OCI-LY7 (cell line): ENCODE measurements around the gene FAM193A. TPM values are rescaled to one million over a fixed set of nuclear protein-coding genes. Genes with fewer than 3 reads are reported as not detected.

Experiments used
- BruUV-seq: library from RNA; stranded (reverse); fragments of 400-500 nt; replicated peaks from 2 replicates; lab custom pipeline; 2021; lab: Mats Ljungman, UMichigan
- CTCF ChIA-PET: fragments of 300-600 bp; sonication (Branson Sonifier 250); formaldehyde crosslinking; loops from one replicate; lab custom pipeline; 2022; ENCODE audit warnings: antibody characterized with exemption; ENCODE audit not compliant: unreplicated experiment; lab: Charles Lee
- POLR2A ChIA-PET: fragments of 300-600 bp; sonication (Branson Sonifier 250); formaldehyde crosslinking; loops from one replicate; lab custom pipeline; 2022; ENCODE audit warnings: antibody characterized with exemption; lab: Charles Lee
- DNase-seq: peaks from one replicate; pipeline ENCODE4 v3.0.0-alpha.2; 2015; ENCODE audit warnings: low spot score
- H2AFZ ChIP-seq: fragments of 200-600 bp; sonication (generic), shearing (Covaris generic); 2 replicates; pipeline ENCODE4 v1.6.1; 2014; ENCODE audit warnings: mild to moderate bottlenecking, antibody characterized with exemption, low read length, moderate library complexity
- H3K27ac ChIP-seq: fragments of 200-600 bp; sonication (generic); 2 replicates; pipeline ENCODE4 v1.5.1; 2014; ENCODE audit warnings: mixed run types, low read depth, mild to moderate bottlenecking, moderate library complexity, low read length, inconsistent platforms; ENCODE audit not compliant: poor library complexity, severe bottlenecking
- H3K36me3 ChIP-seq: fragments of 200-600 bp; sonication (generic); 2 replicates; pipeline ENCODE4 v1.6.1; 2014; ENCODE audit warnings: mild to moderate bottlenecking, antibody characterized with exemption, low read length, moderate library complexity, mixed read lengths; ENCODE audit not compliant: insufficient read depth
- H3K4me1 ChIP-seq: fragments of 200-600 bp; sonication (generic); 2 replicates; pipeline ENCODE4 v1.5.1; 2014; ENCODE audit warnings: mild to moderate bottlenecking, low read length; ENCODE audit not compliant: insufficient read depth, poor library complexity, severe bottlenecking
- H3K4me2 ChIP-seq: fragments of 200-600 bp; sonication (generic); 2 replicates; pipeline ENCODE4 v1.6.1; 2014; ENCODE audit warnings: mild to moderate bottlenecking, low read length
- H3K4me3 ChIP-seq: fragments of 200-600 bp; sonication (generic); 2 replicates; pipeline ENCODE4 v1.5.1; 2014; ENCODE audit warnings: mild to moderate bottlenecking, low read depth, low read length; ENCODE audit not compliant: poor library complexity, severe bottlenecking
- H3K79me2 ChIP-seq: fragments of 200-600 bp; sonication (generic); 2 replicates; pipeline ENCODE4 v1.6.1; 2016; ENCODE audit warnings: low read depth, mild to moderate bottlenecking, low read length, moderate library complexity, mixed read lengths; ENCODE audit not compliant: insufficient read depth
- H3K9me2 ChIP-seq: fragments of 200-600 bp; sonication (generic); 2 replicates; pipeline ENCODE4 v1.6.1; 2016; ENCODE audit warnings: mild to moderate bottlenecking, low read length, mixed read lengths; ENCODE audit not compliant: insufficient read depth
- H3K9me3 ChIP-seq: fragments of 200-600 bp; sonication (generic); 2 replicates; pipeline ENCODE4 v1.6.1; 2014; ENCODE audit warnings: mild to moderate bottlenecking, mixed run types, low read length, mixed read lengths
- H4K20me1 ChIP-seq: fragments of 200-600 bp; sonication (generic); 2 replicates; pipeline ENCODE4 v1.6.1; 2014; ENCODE audit warnings: mild to moderate bottlenecking, antibody characterized with exemption, low read length, moderate library complexity, mixed read lengths; ENCODE audit not compliant: insufficient read depth
- CTCF ChIP-seq: fragments of 200-600 bp; sonication (generic); conservative IDR thresholded peaks from 2 replicates; pipeline ENCODE4 v1.5.1; 2014; ENCODE audit warnings: mild to moderate bottlenecking, antibody characterized with exemption, low read length, moderate library complexity, mixed read lengths
- EZH2phosphoT487 ChIP-seq: fragments of 200-600 bp; sonication (generic); IDR thresholded peaks from 2 replicates; pipeline ENCODE4 v1.6.1; 2018; ENCODE audit warnings: low read depth, borderline replicate concordance, mild to moderate bottlenecking, mixed run types, antibody characterized with exemption, low read length, moderate library complexity, mixed read lengths
- intact Hi-C: fragments of 100-400 bp; cut with micrococcal nuclease; formaldehyde crosslinking; loops from one replicate; pipeline ENCODE4 v1.10.0; 2022; ENCODE audit not compliant: unreplicated experiment
- total RNA-seq, 2 experiments: library from RNA; depleted of rRNA in 1 of 2; stranded (reverse); fragments of >200 nt in 1 of 2; shearing (Covaris generic) in 1 of 2; gene quantifications; 2 replicates each; pipeline ENCODE4 v1.2.3, GENCODE V29; 2014 to 2022

FAM193A gene
- total RNA-seq, 2 experiments from 2014 or later: 17.8 to 36.7 TPM

GRCh38 chr4:2698504-2698903, 162.1 kb downstream of the FAM193A start:
- no peak overlapping the region for H3K4me2 ChIP-seq
- TF ChIP-seq CTCF: no peak
- DNase-seq: no peak
- BruUV-seq: no TSS peak
- H3K9me3 ChIP-seq: no peaks in the 10 kb centered on the region
- no peak overlapping the region for H3K27ac ChIP-seq
- H2AFZ ChIP-seq: no peak overlapping the region
- H4K20me1 ChIP-seq: 0 out of 2 replicates have a peak, but pooled peaks cover 4% of the 10 kb centered on the region
- intact Hi-C loops: loop anchor here (5.0 kb wide), 2 partner anchors 234 to 259 kb away; no protein-coding TSS in a partner anchor
- ChIA-PET CTCF (no interaction called here), POLR2A (no interaction called here)
- no peaks in the 10 kb centered on the region for H3K79me2 ChIP-seq
- peaks cover 53% of the 10 kb centered on the region for H3K4me1 ChIP-seq
- H3K36me3 ChIP-seq: peaks cover 88% of the 10 kb centered on the region
- no peaks in the 10 kb centered on the region for H3K9me2 ChIP-seq
- no peak overlapping the region for H3K4me3 ChIP-seq

GRCh38 chr4:2698951-2699505, 162.6 kb downstream of the FAM193A start:
- ChIA-PET POLR2A (no interaction called here), CTCF (no interaction called here)
- no peak overlapping the region for H2AFZ ChIP-seq
- no peaks in the 10 kb centered on the region for H3K9me2 ChIP-seq
- no peak for TF ChIP-seq EZH2phosphoT487
- TF ChIP-seq CTCF: no peak
- no peak overlapping the region for H3K4me3 ChIP-seq
- BruUV-seq: no TSS peak
- peaks cover 88% of the 10 kb centered on the region for H3K36me3 ChIP-seq
- peaks cover 48% of the 10 kb centered on the region for H3K4me1 ChIP-seq
- H3K4me2 ChIP-seq: no peak overlapping the region
- H3K79me2 ChIP-seq: no peaks in the 10 kb centered on the region
- no peak for DNase-seq
- intact Hi-C loops: loop anchor here (5.0 kb wide), 2 partner anchors 233 to 258 kb away; no protein-coding TSS in a partner anchor
- no peak overlapping the region for H3K27ac ChIP-seq
- 0 out of 2 replicates have a peak, but pooled peaks cover 4% of the 10 kb centered on the region for H4K20me1 ChIP-seq
- H3K9me3 ChIP-seq: no peaks in the 10 kb centered on the region

- BruUV-seq: no TSS peak
- peaks cover 90% of the 10 kb centered on the region for H3K36me3 ChIP-seq
- ChIA-PET POLR2A (no interaction called here), CTCF (no interaction called here)
- intact Hi-C loops: loop anchor here (5.0 kb wide), 2 partner anchors 233 to 258 kb away; no protein-coding TSS in a partner anchor
- no peak overlapping the region for H3K27ac ChIP-seq
- no peaks in the 10 kb centered on the region for H3K79me2 ChIP-seq
- H3K4me2 ChIP-seq: no peak overlapping the region
- H3K9me3 ChIP-seq: no peaks in the 10 kb centered on the region
- no peaks in the 10 kb centered on the region for H3K9me2 ChIP-seq
- H3K4me3 ChIP-seq: no peak overlapping the region
- DNase-seq: no peak
- peaks cover 43% of the 10 kb centered on the region for H3K4me1 ChIP-seq
- H2AFZ ChIP-seq: no peak overlapping the region
- H4K20me1 ChIP-seq: 0 out of 2 replicates have a peak, but pooled peaks cover 4% of the 10 kb centered on the region
- no peak for TF ChIP-seq CTCF
- no peak for TF ChIP-seq EZH2phosphoT487
These were observed 163.1 kb downstream of the FAM193A start for GRCh38 chr4:2699534-2699933.
